Urothelium cell line (cell line): ENCODE results near the gene CRTAC1.

Source experiments
- DNase-seq: peaks from one replicate; pipeline ENCODE4 v3.0.0; 2011; ENCODE audit warnings: low spot score, mixed read lengths
- FAIRE-seq: peaks from 2 replicates; lab custom pipeline; 2011; peaks lifted over from hg19 to GRCh38; lab: Jason Lieb, UNC

The CRTAC1 gene

GRCh38 chr10:97903128-97904017 is 127.0 kb downstream of the CRTAC1 start:
- no peak for FAIRE-seq
- DNase-seq, result no peak

GRCh38 chr10:97901381-97901780 is 129.0 kb downstream of the CRTAC1 start:
- no peak for FAIRE-seq
- DNase-seq, result no peak

GRCh38 chr10:97898429-97898828 is 132.0 kb downstream of the CRTAC1 start:
- DNase-seq (no peak), FAIRE-seq (no peak)

GRCh38 chr10:97896756-97897358 is 133.6 kb downstream of the CRTAC1 start:
- no peak for DNase-seq

GRCh38 chr10:97895915-97896314 is 134.5 kb downstream of the CRTAC1 start:
- no peak for DNase-seq
- no peak for FAIRE-seq

More at GRCh38 chr10:97896756-97897358, 133.6 kb downstream of the CRTAC1 start:
- no peak for FAIRE-seq

GRCh38 chr10:97895084-97895483 is 135.3 kb downstream of the CRTAC1 start:
- no peak for DNase-seq
- FAIRE-seq, result no peak

GRCh38 chr10:97894092-97894491 is 136.3 kb downstream of the CRTAC1 start:
- DNase-seq (no peak), FAIRE-seq (no peak)

GRCh38 chr10:97892939-97893338 is 137.5 kb downstream of the CRTAC1 start:
- FAIRE-seq (no peak), DNase-seq (no peak)

- FAIRE-seq (no peak), DNase-seq (no peak)
Measured at GRCh38 chr10:97892506-97892905, 137.9 kb downstream of the CRTAC1 start.

- DNase-seq, result no peak
- FAIRE-seq, result no peak
Measured at GRCh38 chr10:97891497-97892167, 138.8 kb downstream of the CRTAC1 start.

GRCh38 chr10:97889461-97890265 is 140.8 kb downstream of the CRTAC1 start:
- peak; percentile 99 for FAIRE-seq
- peak; percentile 93 for DNase-seq

- FAIRE-seq, result peak; percentile 17
- DNase-seq, result peak; percentile 89
Measured at GRCh38 chr10:97888641-97889262, 141.7 kb downstream of the CRTAC1 start.

GRCh38 chr10:97888134-97888533 is 142.3 kb downstream of the CRTAC1 start:
- no peak for FAIRE-seq
- DNase-seq, result no peak

GRCh38 chr10:97887399-97887798 is 143.0 kb downstream of the CRTAC1 start:
- FAIRE-seq (no peak), DNase-seq (no peak)

GRCh38 chr10:97886286-97886685 is 144.1 kb downstream of the CRTAC1 start:
- FAIRE-seq, result no peak

GRCh38 chr10:97883092-97883485 is 147.3 kb downstream of the CRTAC1 start:
- DNase-seq (no peak), FAIRE-seq (no peak)

More at GRCh38 chr10:97886286-97886685, 144.1 kb downstream of the CRTAC1 start:
- no peak for DNase-seq

- DNase-seq (peak; percentile 92), FAIRE-seq (peak; percentile 97)
Measured at GRCh38 chr10:97882142-97883091, 148.0 kb downstream of the CRTAC1 start.

GRCh38 chr10:97880109-97880508 is 150.3 kb downstream of the CRTAC1 start:
- FAIRE-seq (no peak), DNase-seq (no peak)

- DNase-seq (no peak), FAIRE-seq (no peak)
Measured at GRCh38 chr10:97879241-97879640, 151.2 kb downstream of the CRTAC1 start.
